Activated T-cell treated with anti-CD3 and anti-CD28 coated beads for 48 hours (primary cell): Measurements from ENCODE around the gene RSPO3.

Experiments
- DNase-seq: peaks from one replicate; pipeline ENCODE4 v3.0.0-alpha.2; 2020; ENCODE audit warnings: low read depth

The RSPO3 gene

DNA sequence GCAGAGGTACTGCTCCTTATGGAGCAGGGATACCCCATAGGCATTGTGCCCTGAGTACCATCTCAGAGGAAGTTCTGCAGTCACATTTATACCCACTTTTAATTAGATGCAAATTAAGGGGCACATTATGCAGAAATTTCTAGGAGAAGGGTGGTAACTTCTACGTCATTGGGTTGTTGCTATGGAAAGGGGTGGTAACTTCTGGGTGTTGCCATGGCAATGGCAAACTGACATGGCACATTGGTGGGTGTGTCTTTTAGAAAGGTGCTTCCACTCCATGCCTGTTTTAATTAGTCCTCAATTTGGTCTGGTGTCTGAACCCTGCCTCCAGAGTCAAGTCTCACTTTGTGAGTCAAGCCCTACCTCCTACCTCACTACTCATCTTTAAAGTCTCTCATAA lies 42.0 kb downstream of the RSPO3 start:
- no peak for DNase-seq

DNA sequence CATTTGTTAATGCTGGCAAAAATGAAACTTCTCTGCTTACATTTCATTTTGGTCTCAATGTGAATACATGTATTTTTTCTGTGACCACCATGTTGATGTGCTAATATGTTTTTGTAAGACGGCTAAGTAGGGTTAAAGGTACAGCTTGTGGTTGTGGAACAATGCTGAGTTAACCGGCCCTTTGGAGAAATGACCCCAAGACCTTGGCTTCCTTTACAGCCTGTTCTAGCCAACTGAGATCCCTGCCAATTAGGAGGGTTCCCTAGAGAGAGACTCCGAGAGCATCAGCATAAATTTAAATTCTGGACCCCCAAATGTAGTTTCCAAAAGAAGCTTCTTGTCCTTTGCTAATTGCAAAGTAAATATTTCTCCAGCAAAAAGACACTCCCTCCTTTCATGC lies 44.4 kb downstream of the RSPO3 start:
- no peak for DNase-seq

DNA sequence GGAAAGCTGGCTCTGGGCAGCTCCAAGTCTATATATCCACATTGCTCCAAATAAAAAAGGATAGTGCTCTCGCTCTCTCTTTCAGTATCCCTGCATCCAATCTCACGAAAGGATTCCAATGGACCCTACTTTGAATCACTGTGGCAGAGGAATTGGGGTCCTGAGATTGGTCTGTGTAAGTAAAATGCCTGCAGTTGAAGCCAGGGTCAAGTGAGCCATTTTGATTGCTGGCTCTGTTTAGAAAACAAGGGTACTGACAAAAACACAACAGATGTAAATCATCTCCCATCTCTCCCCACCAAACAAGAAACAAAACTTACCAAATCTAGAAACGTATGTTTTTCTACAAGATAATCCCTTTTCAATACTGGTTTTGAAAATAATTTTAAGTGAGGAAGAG lies 45.6 kb downstream of the RSPO3 start:
- no peak for DNase-seq

DNA sequence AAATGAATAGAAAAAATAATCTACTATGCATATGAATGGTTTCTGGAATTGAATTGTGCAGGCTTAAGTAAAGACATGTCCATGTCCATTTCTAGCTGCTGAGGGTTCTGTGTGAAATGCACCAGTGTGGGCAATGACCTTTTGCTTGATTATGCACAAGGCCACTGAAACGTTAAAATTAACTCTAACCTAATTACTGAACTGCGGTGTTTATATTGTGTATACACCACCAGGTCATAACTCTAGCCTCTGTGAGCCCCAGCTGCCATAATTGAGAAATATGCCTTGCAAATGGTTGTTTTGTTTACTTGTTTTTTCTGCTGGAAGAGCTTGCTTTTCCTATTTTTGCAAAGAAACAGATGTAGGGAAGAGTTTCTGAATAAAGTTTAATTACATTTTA lies 46.1 kb downstream of the RSPO3 start:
- DNase-seq = no peak

DNA sequence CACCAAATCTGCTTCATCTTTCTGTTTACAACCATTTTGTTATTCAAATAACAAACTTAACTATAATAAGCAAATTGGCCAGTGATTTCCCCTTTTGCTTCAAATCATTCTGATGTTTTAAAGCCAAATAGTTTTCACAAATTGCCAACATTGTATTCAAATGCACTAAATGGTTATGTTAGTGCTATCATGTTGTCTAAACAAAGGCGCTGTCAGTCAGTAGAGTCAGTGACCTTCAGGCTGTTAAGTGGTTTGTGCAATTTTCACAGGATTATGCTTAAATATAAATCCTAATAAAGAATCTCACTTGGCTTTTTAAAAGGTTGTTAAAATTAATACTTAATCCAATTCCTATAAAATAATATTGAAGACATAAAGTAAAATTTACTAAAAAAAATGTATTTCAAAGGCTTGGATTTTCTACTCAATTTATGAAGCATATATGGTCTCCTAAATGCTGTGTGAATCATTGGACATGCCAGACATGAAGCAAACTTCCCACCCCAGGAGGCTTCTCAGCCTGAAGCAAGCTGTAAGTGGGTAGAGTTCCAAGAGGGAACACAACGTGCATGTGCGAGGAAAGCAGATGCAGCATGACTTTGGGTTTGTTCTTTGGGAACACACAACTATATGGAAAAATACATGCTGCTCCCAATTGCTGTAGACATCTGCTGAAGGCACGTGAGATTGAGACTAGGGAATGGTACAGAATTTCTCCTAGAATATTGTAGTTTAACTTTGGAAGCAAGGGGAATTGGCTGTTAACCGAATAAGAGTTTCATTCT lies 54.9 kb downstream of the RSPO3 start:
- no peak for DNase-seq

DNA sequence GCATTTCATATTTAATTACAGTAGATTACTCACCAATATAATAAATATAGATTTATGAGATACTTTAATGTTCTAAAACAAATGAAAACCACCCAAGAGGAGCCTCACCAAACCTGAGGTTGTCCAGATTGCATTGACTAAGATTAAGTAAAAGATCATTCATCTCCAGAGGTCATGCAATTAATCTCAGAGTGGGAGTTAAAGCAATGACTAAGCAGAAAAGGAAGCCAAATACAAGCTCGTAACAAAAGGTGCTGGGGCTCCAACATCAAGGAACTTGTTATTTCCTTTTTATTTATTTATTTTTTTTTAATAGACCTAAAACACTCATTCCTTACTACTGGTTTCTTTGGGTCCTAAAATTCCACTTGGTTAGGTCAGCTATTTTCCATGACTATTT lies 57.7 kb downstream of the RSPO3 start:
- no peak for DNase-seq

DNA sequence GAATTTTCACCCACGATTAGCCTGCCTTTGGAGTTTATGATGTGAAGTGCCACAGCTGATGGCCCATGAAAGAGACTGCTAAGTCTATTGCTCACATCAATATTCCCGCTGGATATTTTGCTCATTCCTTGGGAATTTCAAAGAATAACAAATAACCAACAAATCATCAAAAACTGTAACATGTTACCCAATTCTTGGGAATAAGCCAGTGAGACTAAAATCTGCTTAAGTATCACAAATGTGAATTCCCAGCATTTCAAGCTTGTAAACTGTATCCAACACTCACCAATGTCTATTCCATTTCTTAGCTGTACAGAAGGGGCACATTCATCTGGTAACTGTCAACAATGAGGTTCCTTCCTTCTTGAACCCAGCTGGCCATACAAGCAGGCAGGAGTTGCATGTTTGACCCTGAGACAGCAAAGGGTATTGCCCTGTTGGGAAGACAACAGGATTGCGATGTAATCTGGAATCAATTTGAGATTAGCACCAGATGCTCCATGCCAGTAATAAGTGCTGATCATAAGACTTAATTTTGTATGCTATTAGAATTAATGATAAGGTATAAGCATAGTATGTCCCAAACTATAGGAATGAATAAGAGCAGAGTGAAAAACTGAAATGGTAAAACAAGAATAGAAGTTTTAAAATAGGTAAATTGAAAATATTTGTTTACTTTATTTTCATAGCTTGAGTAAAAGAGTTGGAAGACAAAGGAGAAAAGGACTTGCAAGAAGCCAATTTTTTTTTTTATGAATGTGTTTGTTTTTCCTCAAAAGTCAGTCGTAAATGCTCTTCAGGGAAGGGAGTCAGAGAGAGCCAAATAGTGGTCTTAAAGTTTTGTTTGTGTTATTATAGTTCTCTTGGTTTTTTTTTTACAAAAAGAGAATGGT lies 58.8 kb downstream of the RSPO3 start:
- no peak for DNase-seq

DNA sequence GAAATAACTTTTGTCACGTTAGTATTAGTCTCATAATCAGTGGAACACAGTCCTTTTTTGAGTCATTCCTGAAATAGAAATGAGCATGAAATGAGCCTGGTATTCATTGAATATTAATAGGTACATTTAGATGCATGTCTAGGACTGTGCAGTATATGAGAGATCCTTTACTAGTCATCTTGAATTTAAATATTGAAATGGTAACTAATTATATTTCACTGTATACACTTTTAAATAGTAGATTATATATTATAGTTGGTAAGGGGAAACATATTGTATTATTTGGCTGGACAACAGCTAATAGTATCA lies 59.4 kb downstream of the RSPO3 start:
- DNase-seq = no peak

DNA sequence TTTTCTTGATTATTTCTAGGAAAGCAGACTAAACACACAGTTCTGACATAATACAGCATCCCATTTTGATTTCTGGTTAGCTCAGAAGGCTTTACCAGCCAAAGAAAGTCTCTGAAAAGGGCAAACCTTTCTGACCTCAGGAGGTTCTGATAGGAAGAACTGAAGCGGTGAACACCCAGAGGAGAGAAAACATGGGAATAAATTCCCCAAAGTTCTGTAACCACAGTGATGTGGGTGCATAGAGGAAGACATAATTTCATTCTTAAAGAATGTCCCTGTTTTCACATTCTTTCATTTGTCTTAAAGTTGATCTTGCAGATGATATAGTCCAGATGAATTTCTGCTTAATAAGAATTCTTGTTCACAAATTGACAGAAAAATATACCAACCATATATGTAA lies 60.3 kb downstream of the RSPO3 start:
- DNase-seq = no peak

DNA sequence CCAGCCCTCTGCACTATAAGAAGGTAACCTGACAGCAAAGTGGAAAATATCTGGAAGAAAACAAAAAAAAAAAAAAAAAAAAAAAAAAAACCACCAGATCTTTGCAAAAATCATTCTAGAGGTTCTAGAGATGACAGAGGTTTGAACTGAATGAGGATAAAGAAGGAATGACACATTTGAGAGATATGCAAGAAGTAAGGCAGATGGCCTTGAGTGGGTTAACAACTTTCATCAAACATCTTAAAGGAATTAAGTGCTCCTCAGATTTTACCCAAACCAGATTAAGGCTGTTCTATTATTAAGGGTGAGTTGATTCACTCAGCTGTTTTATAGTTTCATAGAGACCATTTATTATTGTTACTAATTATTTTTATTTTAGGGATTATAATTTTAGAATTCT lies 62.0 kb downstream of the RSPO3 start:
- DNase-seq = no peak

DNA sequence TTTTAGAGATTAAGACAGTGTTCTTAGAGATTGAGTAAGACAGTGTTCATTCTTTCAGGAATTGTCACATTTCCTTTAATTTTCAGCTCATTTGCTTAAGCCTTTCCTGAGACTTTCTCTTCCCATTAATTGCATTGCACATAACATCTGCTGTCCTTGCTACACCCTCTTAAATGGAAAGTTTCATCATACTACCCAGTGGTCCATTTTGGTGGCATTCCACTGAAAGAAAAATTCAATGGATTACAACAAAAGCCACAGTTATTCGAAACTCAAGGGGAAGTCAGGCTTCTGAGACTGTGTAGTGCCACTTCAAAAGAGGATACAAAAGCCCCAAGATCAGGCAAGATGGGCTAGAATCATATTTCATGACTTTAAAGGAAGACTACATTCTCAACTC lies 64.0 kb downstream of the RSPO3 start:
- DNase-seq = no peak

DNA sequence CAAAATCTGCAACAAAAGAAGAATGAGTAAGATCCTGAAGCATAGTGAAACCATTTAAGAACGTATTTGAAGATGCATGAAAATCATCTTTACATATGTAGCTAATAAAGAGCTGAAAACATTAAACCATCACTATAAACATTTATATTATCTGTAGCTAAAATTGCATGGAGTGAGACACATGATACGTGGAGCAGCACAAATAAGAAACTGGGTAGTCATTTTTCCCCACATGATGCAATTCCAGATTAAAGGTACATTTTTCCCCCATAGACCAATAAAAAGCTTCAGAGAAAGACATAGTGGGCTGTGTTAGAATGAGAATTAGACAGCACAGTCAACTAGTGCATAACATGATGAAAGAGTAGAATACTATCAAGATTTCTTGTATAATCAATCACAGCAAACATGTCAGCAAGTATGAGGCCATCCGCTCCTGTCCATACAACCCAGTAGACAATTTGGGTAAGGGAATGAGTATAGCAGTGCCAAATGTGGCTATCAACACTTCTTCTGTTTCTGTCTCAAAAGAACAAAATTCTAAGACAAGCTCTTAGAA lies 67.0 kb downstream of the RSPO3 start:
- DNase-seq = no peak

DNA sequence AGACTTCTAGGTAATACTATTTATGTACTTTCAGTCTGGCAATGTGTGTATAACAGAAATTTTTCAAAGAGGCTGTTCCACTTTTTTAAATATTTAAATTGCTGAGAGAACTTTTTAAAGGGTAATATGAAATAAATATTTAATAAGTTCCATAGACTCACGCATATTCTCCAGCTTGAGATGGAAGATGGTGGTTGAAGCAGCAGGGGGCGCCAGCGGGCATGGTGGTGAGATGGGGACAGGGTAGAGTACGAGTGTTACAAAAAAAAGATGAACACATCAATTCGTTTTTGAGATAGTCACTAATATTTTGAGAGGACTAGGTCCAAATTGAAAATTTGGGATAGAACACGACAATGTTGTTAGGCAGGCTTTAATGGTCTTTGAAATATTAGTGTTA lies 68.4 kb downstream of the RSPO3 start:
- peak; percentile 65 for DNase-seq

DNA sequence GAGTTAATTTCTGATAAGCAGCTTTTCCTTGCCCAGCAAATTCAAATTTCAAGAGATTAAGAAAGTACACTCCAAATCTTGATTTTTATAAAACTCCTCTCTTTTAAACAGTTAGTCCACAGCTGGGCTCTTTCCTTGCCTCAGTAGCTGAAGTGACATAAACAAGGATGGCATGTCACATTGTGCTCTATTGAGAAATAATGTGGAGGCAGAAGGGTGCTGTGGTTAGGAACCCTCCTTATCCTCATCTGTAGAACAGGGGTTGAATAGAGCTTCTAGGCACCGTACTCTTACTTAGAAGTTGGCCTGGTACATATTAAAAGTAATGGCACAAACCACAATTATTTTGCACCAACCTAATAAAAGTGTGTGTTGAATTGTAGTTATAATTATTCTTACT lies 70.3 kb downstream of the RSPO3 start:
- no peak for DNase-seq

DNA sequence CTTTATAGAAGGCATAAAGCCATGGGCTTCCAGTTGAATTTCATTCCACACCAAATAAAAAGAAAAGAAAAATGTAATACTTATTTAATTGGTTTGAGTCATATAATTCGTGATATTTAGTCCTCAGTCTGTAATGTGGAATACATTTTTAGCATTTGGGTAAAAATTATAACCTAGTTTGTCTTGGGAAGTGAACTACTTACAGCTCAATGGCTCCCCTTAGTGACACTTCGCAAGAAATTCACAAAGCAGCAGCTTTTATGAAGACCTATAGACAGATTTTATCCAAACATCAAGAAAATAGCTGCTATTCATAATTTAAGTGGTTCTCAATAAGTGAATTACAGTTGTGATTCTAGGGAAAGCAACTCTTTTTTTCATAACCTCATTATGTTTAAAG lies 72.1 kb downstream of the RSPO3 start:
- DNase-seq = no peak

DNA sequence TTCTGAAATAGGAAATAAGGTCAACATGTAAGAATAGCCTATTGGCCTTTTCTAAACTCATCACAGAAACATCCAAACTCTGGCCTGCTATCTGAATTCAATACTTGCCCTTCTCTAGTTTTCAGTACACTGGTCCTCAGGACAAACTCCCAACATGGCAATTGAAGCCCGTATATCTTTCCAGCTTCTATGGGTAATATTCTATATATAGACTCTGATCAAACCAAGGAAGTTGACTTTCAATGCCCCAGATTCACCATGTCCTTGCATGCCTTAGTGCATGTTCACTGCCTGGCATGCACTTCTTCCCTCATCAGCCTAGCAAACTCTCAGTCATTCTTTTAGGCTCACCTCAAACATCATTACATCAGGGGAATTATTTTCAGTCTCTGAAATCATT lies 73.2 kb downstream of the RSPO3 start:
- DNase-seq = no peak

DNA sequence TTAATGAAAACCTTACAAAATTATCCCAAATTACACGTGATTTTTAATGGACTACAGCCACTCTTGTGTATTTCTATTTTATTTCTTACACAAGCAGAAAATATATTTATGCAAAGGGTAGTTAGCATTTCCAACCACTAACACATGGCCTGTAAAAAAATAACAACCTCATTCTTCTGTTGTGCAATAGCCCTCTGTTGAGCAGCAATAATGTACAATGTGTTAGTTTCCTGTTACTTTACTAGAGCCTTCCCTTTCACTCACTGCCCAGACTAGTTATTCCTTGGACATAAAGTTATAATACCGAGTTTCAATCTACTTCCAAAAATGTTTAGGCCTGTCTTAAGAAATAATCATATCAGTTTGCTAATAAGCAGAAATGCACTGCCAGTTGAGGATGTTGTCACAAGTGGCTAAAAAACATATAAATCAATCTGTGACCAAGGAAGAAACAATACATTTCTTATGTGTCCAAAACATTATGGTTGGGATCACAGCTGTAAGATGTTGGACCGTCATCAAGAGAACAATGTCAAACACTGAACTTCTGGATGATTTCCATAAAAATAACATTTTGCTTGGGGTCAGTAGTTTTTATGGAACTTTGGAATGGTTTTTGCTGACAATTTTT lies 74.6 kb downstream of the RSPO3 start:
- no peak for DNase-seq

DNA sequence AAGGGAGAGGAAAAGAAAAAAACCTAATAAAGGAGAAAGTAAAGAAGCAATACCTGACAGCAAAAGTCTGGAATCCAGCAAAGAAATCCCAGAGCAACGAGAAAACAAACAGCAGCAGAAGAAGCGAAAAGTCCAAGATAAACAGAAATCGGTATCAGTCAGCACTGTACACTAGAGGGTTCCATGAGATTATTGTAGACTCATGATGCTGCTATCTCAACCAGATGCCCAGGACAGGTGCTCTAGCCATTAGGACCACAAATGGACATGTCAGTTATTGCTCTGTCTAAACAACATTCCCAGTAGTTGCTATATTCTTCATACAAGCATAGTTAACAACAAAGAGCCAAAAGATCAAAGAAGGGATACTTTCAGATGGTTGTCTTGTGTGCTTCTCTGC lies 77.4 kb downstream of the RSPO3 start:
- no peak for DNase-seq

DNA sequence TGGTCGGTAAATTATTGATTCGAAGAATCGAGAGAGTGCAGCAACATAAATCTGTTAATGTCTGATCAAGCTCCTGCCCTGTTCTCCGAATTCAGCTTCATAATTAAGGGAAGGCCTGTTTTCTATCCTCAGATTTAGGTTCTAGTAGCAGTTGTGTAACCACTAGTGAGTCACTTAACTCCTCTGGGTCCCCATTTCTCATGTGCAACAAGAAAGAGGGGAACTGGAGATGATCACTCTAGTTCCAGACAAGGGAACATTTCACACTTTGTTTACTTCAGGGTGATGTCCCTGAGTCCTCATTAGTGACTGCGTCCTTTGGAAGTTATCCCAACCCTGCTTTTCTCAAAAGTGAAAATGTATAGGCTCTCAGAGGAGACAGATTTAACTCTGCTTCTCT lies 80.1 kb downstream of the RSPO3 start:
- DNase-seq = no peak

DNA sequence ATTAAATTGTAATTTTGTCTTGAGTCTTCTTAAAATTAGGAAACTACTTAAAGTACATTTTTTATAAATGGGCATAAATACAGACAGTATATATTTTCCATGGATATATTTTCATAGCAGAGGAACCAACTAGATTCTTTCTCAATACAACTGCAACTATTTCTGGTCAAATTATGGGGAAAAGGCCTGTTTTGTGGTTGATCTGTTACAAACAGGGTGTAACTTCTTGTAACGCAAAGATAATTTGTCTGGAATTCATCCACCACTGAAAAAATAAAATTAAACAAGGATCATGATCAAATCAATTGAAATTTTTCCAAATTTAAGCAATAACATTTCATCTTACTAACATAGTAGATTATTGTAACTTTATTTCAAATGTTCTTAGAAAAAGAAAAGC lies 81.0 kb downstream of the RSPO3 start:
- no peak for DNase-seq

DNA sequence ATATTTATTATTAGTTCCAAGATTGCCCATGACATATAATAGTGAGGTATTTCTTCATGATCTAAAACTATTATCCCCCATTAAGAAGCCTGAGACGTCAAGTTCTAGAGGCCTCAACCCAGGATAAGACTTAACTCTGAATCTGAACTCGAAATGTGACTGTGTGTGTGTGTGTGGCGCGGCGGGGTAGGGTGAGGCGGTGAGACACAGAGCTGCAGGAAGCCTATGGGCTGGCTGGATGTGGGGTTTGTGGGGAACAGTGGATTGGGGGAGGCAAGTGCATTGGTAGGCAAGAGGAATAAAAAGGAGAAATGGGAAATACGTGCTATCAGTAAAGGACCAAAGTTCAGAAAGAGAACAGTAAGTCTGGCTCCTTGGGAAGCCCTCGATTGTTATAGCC lies 81.6 kb downstream of the RSPO3 start:
- DNase-seq = no peak

DNA sequence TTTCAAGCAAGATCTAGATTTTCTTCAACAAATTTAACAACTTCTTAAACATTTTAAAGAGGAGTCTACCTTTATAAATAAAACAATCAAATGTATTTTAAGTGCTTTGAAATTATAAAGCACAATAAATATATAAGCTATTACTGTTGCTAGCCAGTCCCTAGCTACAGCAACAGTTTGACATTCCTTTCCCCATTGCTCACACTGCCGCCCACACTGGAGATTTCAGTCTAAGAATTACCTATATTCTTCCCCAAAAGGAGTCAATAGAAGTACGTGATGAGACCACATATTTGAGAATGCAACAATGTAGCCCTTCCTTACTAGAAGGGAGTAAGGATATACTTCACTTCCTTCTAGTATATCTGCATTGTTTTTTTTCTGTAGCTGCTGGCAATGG lies 82.8 kb downstream of the RSPO3 start:
- DNase-seq = no peak

DNA sequence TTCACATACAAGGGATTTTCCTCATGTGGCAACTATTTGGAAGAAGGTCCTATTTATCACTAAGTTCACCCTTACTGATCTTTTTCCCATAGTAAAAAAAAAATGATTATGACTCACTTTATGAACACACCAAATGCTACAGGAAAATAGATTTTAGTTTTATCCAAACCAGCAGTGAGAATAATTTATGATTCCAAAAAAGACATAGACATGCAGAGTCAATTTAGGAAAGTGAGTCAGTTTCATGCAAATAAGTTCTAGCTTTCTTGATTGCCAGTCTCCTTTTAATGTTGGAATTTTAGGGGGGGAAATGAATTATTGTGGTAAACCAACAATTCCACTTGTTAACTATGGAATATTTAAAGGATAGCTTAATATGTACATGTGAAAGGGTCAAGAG lies 84.2 kb downstream of the RSPO3 start:
- DNase-seq = no peak
